ENCODE results near the gene MAGEB2.
"Not testable (repeated sequence)": the region's sequence is repeated elsewhere in the genome, so short reads cannot be mapped to it uniquely, and the experiment has no call there.

MAGEB2 gene, protein sequence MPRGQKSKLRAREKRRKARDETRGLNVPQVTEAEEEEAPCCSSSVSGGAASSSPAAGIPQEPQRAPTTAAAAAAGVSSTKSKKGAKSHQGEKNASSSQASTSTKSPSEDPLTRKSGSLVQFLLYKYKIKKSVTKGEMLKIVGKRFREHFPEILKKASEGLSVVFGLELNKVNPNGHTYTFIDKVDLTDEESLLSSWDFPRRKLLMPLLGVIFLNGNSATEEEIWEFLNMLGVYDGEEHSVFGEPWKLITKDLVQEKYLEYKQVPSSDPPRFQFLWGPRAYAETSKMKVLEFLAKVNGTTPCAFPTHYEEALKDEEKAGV

DNA sequence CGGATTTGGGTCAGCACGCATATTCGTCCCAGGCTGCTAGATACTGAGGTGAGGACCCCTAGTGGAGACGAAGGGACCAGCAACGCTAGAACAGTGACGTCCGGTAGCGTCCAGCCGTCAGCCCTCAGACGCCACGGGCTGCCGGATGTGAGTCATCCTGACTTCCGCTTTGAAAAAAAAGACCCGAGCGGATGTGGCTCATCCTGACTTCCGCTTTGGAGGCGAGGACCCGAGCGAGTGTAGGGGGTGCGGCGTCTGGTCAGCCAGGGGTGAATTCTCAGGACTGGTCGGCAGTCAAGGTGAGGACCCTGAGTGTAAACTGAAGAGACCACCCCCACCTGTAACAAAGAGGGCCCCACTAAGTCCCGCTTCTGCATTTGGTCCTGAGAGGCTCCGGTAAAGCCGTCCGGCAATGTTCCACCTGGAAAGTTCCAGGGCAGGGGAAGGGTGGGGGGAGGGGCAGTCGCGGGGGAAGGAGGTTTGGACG lies at the start of gene MAGEB2:
TSS of gene MAGEB2 (plus strand) at position 207 of the 487 bp plus-strand sequence. CDS start 3,018 bp downstream, outside the sequence.
- H3K36me3 Mint-ChIP-seq (ENCODE audit: low read depth), result no peaks in the 10 kb centered on the region
- H3K27ac Mint-ChIP-seq, result no peak within 1 kb of the TSS
- H3K4me1 Mint-ChIP-seq, result no peaks in the 10 kb centered on the region
- H3K27me3 Mint-ChIP-seq (ENCODE audit: low read depth), result peaks cover 3% of the 10 kb centered on the region
- peaks cover 3% of the 10 kb centered on the region for H3K9me3 Mint-ChIP-seq
- no peak within 1 kb of the TSS for H3K4me3 Mint-ChIP-seq
- TF ChIP-seq, protein P1, sequence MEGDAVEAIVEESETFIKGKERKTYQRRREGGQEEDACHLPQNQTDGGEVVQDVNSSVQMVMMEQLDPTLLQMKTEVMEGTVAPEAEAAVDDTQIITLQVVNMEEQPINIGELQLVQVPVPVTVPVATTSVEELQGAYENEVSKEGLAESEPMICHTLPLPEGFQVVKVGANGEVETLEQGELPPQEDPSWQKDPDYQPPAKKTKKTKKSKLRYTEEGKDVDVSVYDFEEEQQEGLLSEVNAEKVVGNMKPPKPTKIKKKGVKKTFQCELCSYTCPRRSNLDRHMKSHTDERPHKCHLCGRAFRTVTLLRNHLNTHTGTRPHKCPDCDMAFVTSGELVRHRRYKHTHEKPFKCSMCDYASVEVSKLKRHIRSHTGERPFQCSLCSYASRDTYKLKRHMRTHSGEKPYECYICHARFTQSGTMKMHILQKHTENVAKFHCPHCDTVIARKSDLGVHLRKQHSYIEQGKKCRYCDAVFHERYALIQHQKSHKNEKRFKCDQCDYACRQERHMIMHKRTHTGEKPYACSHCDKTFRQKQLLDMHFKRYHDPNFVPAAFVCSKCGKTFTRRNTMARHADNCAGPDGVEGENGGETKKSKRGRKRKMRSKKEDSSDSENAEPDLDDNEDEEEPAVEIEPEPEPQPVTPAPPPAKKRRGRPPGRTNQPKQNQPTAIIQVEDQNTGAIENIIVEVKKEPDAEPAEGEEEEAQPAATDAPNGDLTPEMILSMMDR (IDR thresholded peaks at IDR 0.05; ENCODE audit: unreplicated experiment in 3 of 3), result no peak

DNA sequence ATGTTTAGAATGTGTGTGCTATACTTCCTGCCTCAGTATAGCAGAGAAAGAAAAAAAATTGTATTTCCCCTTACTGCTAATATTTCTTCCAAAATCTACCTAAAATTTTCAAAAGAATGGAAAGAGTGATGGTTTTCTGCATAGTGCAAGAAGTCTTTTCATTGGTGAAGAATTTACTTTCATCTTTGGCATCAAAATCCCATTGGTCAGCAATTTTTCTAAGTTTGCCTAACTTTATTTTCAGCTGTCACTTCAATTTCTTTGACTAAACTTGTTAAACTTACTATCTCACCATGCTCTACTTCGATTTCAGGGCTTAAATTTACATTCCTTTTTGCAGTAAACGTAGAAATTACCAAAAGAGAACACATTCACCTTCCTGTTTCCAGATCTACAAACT lies 44.5 kb upstream of the MAGEB2 start:
- H3K4me3 Mint-ChIP-seq, result no peak overlapping the region
- no peaks in the 10 kb centered on the region for H3K36me3 Mint-ChIP-seq (ENCODE audit: low read depth)
- no peaks in the 10 kb centered on the region for H3K9me3 Mint-ChIP-seq
- TF ChIP-seq, protein P1 (IDR thresholded peaks at IDR 0.05; ENCODE audit: unreplicated experiment in 3 of 3), result no peak
- no peak overlapping the region for H3K27ac Mint-ChIP-seq
- peaks cover 3% of the 10 kb centered on the region for H3K27me3 Mint-ChIP-seq (ENCODE audit: low read depth)
- H3K4me1 Mint-ChIP-seq, result no peaks in the 10 kb centered on the region

DNA sequence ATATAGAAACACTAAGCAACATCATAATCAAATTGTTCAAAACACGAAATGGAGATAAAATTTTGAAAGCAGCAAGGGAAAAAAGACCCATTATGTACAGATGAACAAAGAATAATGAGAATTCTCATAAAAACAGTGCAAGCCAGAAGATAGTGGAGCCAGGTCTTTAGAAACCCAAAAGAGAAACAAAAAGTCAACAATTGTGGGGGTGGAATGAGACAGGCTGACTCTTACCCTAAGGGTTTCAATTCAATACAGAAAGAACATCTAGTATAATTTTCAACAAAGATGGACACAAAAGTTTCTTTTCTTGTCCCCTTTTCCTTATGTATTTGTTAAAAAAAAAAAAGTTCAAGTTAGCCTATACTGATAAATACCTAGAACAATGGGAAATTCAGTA lies 34.0 kb upstream of the MAGEB2 start:
- no peaks in the 10 kb centered on the region for H3K27me3 Mint-ChIP-seq (ENCODE audit: low read depth)
- H3K4me1 Mint-ChIP-seq, result no peaks in the 10 kb centered on the region
- no peak overlapping the region for H3K4me3 Mint-ChIP-seq
- TF ChIP-seq, protein P1 (IDR thresholded peaks at IDR 0.05; ENCODE audit: unreplicated experiment in 3 of 3), result no peak
- no peaks in the 10 kb centered on the region for H3K36me3 Mint-ChIP-seq (ENCODE audit: low read depth)
- no peak overlapping the region for H3K27ac Mint-ChIP-seq
- H3K9me3 Mint-ChIP-seq, result no peaks in the 10 kb centered on the region

DNA sequence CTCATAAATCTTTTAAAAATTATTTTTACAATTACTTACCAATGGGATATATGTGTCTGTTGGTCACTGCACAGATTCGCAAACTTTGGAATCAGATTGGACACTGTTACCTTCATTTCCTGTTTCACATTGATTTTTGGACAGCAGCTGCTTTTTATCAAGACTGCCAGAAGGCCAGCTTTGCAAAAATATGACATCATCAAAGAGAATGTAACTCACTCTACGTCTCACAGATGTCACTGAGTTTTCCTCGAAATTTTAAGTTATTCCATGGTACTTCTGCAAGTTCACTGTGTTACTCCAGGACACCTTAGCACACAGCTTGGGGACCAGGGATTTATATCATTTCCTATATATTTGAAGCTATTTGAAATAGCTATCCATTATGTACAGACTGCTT lies 31.8 kb upstream of the MAGEB2 start:
- TF ChIP-seq, protein P1 (IDR thresholded peaks at IDR 0.05; ENCODE audit: unreplicated experiment in 3 of 3), result no peak
- no peaks in the 10 kb centered on the region for H3K4me1 Mint-ChIP-seq
- no peaks in the 10 kb centered on the region for H3K27me3 Mint-ChIP-seq (ENCODE audit: low read depth)
- H3K4me3 Mint-ChIP-seq, result no peak overlapping the region
- no peaks in the 10 kb centered on the region for H3K36me3 Mint-ChIP-seq (ENCODE audit: low read depth)
- no peak overlapping the region for H3K27ac Mint-ChIP-seq
- no peaks in the 10 kb centered on the region for H3K9me3 Mint-ChIP-seq

DNA sequence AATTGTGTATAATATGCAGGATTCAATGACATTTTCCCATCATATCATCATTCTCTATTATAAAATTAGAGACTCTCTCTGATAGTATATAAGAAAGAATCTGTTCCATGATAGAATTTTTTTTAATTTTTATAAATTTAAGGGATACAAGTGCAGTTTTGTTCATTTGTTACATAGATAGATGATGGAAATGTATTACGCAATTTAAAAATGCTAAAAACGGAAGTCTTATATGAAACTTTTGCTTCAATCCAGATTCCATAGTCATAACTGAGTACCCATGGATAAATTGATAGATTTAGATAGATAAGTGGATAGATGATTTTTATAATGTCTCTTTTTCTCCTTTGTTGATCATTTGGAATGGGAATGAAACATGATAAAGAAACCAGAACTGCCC lies 24.9 kb upstream of the MAGEB2 start:
- no peak overlapping the region for H3K4me3 Mint-ChIP-seq
- H3K9me3 Mint-ChIP-seq, result no peaks in the 10 kb centered on the region
- no peaks in the 10 kb centered on the region for H3K4me1 Mint-ChIP-seq

DNA sequence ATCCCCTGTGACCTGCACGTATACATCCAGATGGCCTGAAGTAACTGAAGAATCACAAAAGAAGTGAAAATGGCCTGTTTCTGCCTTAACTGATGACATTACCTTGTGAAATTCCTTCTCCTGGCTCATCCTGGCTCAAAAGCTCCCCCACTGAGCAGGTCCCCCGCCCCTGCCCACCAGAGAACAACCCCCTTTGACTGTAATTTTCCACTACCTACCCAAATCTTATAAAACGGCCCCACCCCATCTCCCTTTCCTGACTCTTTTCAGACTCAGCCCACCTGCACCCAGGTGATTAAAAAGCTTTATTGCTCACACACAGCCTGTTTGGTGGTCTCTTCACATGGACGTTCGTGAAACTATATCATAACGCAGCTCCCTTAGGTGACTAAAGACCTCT lies 21.5 kb upstream of the MAGEB2 start:
- not testable (repeated sequence) for H3K4me1 Mint-ChIP-seq; H3K9me3 Mint-ChIP-seq; H3K36me3 Mint-ChIP-seq (ENCODE audit: low read depth); H3K27me3 Mint-ChIP-seq (ENCODE audit: low read depth); H3K27ac Mint-ChIP-seq; H3K4me3 Mint-ChIP-seq

More for the DNA sequence above, 24.9 kb upstream of the MAGEB2 start:
- TF ChIP-seq, protein P1 (IDR thresholded peaks at IDR 0.05; ENCODE audit: unreplicated experiment in 3 of 3), result no peak
- Mint-ChIP-seq H3K27me3 (ENCODE audit: low read depth) (peaks cover 3% of the 10 kb centered on the region), H3K36me3 (ENCODE audit: low read depth) (no peaks in the 10 kb centered on the region), H3K27ac (no peak overlapping the region)

All from nephron (organoid).